ENCODE results near the gene ACSS2. TPM values are rescaled to one million over a fixed set of nuclear protein-coding genes. Genes with fewer than 3 reads are reported as not detected.

ACSS2 gene
- total and polyA plus RNA-seq, 2 experiments from 2014 or later: 26.1 to 49.3 TPM

GRCh38 chr20:34852298-34852697 is 24.1 kb upstream of the ACSS2 start:
- Histone ChIP-seq H4K20me1 (replicated peaks; ENCODE audit: insufficient read depth) (no peaks in the 10 kb centered on the region), H3K79me2 (replicated peaks; ENCODE audit: insufficient read depth) (no peaks in the 10 kb centered on the region), H3K27me3 (ENCODE audit: insufficient read depth) (no peaks in the 10 kb centered on the region), H3K27ac (ENCODE audit: low read depth) (no peak overlapping the region), H3F3A (replicated peaks; ENCODE audit: low read depth) (no peaks in the 10 kb centered on the region), H2AFZ (no peak overlapping the region), H3K36me3 (ENCODE audit: insufficient read depth) (no peaks in the 10 kb centered on the region; the same call in 1 of the 2 replicates), H3K4me1 (ENCODE audit: insufficient read depth) (no peaks in the 10 kb centered on the region), H3K4me2 (no peak overlapping the region), H3K9me2 (ENCODE audit: insufficient read depth) (no peaks in the 10 kb centered on the region), H3K4me3 (no peak overlapping the region)
- H3K36me3 Mint-ChIP-seq (ENCODE audit: low read depth): peaks cover 14% of the 10 kb centered on the region
- H3K27ac Mint-ChIP-seq: no peak overlapping the region
- H3K4me3 Mint-ChIP-seq: no peak overlapping the region
- DNase-seq (ENCODE audit: low spot score): no peak
- ATAC-seq: no peak
- H3K9me3 Mint-ChIP-seq: no peaks in the 10 kb centered on the region
- TF ChIP-seq CREB1 (CRISPR knock-in tag; IDR thresholded peaks at IDR 0.05; ENCODE audit: low read depth) (no peak), ETS1 (IDR thresholded peaks at IDR 0.05) (no peak), ZNF462 (CRISPR knock-in tag; IDR thresholded peaks at IDR 0.05) (no peak), JUNB (IDR thresholded peaks at IDR 0.05; ENCODE audit: unreplicated experiment) (no peak), ZNF331 (CRISPR knock-in tag; IDR thresholded peaks at IDR 0.05; ENCODE audit: low read depth) (no peak), ZNF114 (CRISPR knock-in tag; IDR thresholded peaks at IDR 0.05) (no peak), EZH2phosphoT487 (IDR thresholded peaks at IDR 0.05; ENCODE audit: unreplicated experiment) (no peak), POLR2AphosphoS5 (IDR thresholded peaks at IDR 0.05; ENCODE audit: low read depth) (no peak), REST (IDR thresholded peaks at IDR 0.05; ENCODE audit: unreplicated experiment) (no peak), STAT1 (IDR thresholded peaks at IDR 0.05; ENCODE audit: unreplicated experiment) (no peak), EZH2 (IDR thresholded peaks at IDR 0.05; ENCODE audit: low read depth, unreplicated experiment) (no peak), NANOG (IDR thresholded peaks at IDR 0.05; ENCODE audit: borderline replicate concordance) (no peak), CTCF (conservative IDR thresholded peaks at IDR 0.05; ENCODE audit: low read depth in 2 of 2) (no peak)
- H3K27me3 Mint-ChIP-seq (ENCODE audit: insufficient read depth, low read depth, poor library complexity): no peaks in the 10 kb centered on the region
- no peaks in the 10 kb centered on the region for H3K4me1 Mint-ChIP-seq

Measured in GM23338 (cell line).